ENCODE data around the gene SUGP1. TPM values are rescaled to one million over a fixed set of nuclear protein-coding genes. Genes with fewer than 3 reads are reported as not detected.

SUGP1 gene, protein sequence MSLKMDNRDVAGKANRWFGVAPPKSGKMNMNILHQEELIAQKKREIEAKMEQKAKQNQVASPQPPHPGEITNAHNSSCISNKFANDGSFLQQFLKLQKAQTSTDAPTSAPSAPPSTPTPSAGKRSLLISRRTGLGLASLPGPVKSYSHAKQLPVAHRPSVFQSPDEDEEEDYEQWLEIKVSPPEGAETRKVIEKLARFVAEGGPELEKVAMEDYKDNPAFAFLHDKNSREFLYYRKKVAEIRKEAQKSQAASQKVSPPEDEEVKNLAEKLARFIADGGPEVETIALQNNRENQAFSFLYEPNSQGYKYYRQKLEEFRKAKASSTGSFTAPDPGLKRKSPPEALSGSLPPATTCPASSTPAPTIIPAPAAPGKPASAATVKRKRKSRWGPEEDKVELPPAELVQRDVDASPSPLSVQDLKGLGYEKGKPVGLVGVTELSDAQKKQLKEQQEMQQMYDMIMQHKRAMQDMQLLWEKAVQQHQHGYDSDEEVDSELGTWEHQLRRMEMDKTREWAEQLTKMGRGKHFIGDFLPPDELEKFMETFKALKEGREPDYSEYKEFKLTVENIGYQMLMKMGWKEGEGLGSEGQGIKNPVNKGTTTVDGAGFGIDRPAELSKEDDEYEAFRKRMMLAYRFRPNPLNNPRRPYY
- total RNA-seq (2014; rRNA removed; shearing (Covaris generic)): 34.6 and 37.9 TPM in 2 replicates
- total RNA-seq (2022): 61.4 and 64.2 TPM in 2 replicates
- Bru-seq, nascent RNA: percentile 60 among the genes with signal in this experiment
- BruChase-seq, experiment 1, labeled RNA remaining after a 6-hour chase: percentile 64 among the genes with signal in this experiment
- BruChase-seq, experiment 2, labeled RNA remaining after a 2-hour chase: percentile 63 among the genes with signal in this experiment
- long read RNA-seq, transcript SUGP1-201 (14 exons, 2,423 nt): major isoform, 32 of 62 reads
- long read RNA-seq, partial matches to known transcripts: 14 of 62 reads
- long read RNA-seq, other reads (novel, unspliced or antisense): 13 of 62 reads

DNA sequence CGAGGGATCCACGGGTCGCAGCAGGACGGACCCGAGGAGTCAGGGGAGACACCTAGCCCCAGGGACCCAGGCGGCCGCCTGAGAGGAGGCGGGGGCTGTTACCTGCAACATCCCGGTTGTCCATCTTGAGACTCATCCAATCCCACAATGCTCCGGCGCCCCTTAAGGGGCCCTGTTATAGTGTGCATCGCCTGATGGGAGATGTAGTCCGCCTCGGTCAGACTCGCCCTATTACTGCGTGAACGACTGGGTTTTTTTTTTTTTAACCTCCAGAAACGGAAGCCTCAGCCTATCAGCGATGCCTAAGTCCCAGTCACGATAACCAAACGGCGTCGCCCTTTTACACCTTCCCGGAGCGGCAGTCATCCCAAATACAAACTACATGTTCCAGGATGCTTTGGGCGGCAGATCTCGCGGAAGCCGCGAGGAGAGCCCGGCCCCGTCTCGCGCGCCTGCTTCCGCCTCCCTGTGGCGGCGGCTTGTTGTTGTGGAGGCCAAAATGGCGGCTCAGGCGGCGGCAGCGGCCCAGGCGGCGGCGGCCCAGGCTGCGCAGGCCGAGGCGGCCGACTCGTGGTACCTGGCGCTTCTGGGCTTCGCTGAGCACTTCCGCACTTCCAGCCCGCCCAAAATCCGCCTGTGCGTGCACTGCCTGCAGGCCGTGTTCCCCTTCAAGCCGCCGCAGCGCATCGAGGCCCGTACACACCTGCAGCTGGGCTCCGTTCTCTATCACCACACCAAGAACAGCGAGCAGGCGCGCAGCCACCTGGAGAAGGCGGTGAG is at the start of gene SUGP1, which contains the start of gene MAU2:
Gene SUGP1 (minus strand): TSS at position 149 of the 780 bp plus-strand sequence. CDS start 13 bp downstream, at position 136.
Gene MAU2 (plus strand): TSS at position 469 of the 780 bp plus-strand sequence. CDS start 31 bp downstream, at position 500.
- ChIA-PET CTCF (ENCODE audit: unreplicated experiment) (no interaction called here), POLR2A (interaction anchor here (1.4 kb wide), 1 partner anchor 52 kb away, joined by 3 read pairs; no protein-coding TSS in a partner anchor)
- no peaks in the 10 kb centered on the region for H3K9me3 ChIP-seq (ENCODE audit: low read length)
- peak; percentile 95 for DNase-seq (ENCODE audit: low spot score)
- no peaks in the 10 kb centered on the region for H4K20me1 ChIP-seq (ENCODE audit: insufficient read depth, low read length)
- BruUV-seq (replicated peaks): no TSS peak
- no peak for TF ChIP-seq EZH2phosphoT487 (IDR thresholded peaks at IDR 0.05; ENCODE audit: borderline replicate concordance, low read depth, low read length)
- TF ChIP-seq, protein P1, sequence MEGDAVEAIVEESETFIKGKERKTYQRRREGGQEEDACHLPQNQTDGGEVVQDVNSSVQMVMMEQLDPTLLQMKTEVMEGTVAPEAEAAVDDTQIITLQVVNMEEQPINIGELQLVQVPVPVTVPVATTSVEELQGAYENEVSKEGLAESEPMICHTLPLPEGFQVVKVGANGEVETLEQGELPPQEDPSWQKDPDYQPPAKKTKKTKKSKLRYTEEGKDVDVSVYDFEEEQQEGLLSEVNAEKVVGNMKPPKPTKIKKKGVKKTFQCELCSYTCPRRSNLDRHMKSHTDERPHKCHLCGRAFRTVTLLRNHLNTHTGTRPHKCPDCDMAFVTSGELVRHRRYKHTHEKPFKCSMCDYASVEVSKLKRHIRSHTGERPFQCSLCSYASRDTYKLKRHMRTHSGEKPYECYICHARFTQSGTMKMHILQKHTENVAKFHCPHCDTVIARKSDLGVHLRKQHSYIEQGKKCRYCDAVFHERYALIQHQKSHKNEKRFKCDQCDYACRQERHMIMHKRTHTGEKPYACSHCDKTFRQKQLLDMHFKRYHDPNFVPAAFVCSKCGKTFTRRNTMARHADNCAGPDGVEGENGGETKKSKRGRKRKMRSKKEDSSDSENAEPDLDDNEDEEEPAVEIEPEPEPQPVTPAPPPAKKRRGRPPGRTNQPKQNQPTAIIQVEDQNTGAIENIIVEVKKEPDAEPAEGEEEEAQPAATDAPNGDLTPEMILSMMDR (conservative IDR thresholded peaks at IDR 0.05; ENCODE audit: low read length): no peak
- H3K9me2 ChIP-seq (ENCODE audit: insufficient read depth, low read length): no peaks in the 10 kb centered on the region
- peak within 1 kb of the TSS; percentile 68 for H3K27ac ChIP-seq (ENCODE audit: low read depth, low read length, poor library complexity, severe bottlenecking)
- peaks cover 45% of the 10 kb centered on the region for H3K36me3 ChIP-seq (ENCODE audit: insufficient read depth, low read length)
- peak within 1 kb of the TSS; percentile 93 for H3K4me2 ChIP-seq (ENCODE audit: low read length)
- peaks cover 26% of the 10 kb centered on the region for H3K4me1 ChIP-seq (ENCODE audit: insufficient read depth, low read length, poor library complexity, severe bottlenecking)
- H3K79me2 ChIP-seq (ENCODE audit: insufficient read depth, low read depth, low read length): peaks cover 62% of the 10 kb centered on the region
- intact Hi-C loops (cut with micrococcal nuclease; ENCODE audit: unreplicated experiment): loop anchor here (1.0 to 10.0 kb wide), 3 partner anchors 116 to 256 kb away; partner anchors contain the start of genes NR2C2AP and SLC25A42
- H3K4me3 ChIP-seq (ENCODE audit: low read depth, low read length, poor library complexity, severe bottlenecking): peak within 1 kb of the TSS; percentile 86
- H2AFZ ChIP-seq (ENCODE audit: low read length): peak within 1 kb of the TSS; percentile 80

DNA sequence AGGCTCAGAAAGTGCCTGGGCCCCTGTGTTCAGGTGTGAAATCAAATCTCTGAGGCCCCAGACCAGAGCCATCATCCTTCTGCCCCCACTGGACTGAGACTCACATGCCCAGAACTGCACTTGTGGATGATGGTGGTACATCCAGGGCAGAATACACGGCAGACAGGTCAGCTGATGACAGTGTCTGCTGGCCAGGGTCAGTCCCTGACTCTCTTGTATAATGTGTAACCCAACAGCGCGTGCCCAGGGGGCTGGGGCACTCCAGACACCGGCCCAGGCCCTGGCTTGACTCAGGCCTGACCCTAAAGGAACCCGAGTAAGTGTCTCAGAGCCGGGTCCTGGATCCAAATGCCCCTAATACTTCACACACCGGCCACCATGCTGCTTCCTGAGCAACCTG is 47.8 kb upstream of the SUGP1 start:
- no peaks in the 10 kb centered on the region for H3K36me3 ChIP-seq (ENCODE audit: insufficient read depth, low read length)
- no peak overlapping the region for H2AFZ ChIP-seq (ENCODE audit: low read length)
- no peak for DNase-seq (ENCODE audit: low spot score)
- TF ChIP-seq, protein P1 (conservative IDR thresholded peaks at IDR 0.05; ENCODE audit: low read length): no peak
- intact Hi-C loops (cut with micrococcal nuclease; ENCODE audit: unreplicated experiment): no loop called here
- no peaks in the 10 kb centered on the region for H3K9me3 ChIP-seq (ENCODE audit: low read length)
- H3K9me2 ChIP-seq (ENCODE audit: insufficient read depth, low read length): no peaks in the 10 kb centered on the region
- CTCF ChIA-PET (ENCODE audit: unreplicated experiment): interaction anchor here (1.2 kb wide), 1 partner anchor 122 kb away, joined by 4 read pairs; no protein-coding TSS in a partner anchor
- no TSS peak for BruUV-seq (replicated peaks)
- POLR2A ChIA-PET: no interaction called here
- H3K4me1 ChIP-seq (ENCODE audit: insufficient read depth, low read length, poor library complexity, severe bottlenecking): peaks cover 40% of the 10 kb centered on the region
- no peaks in the 10 kb centered on the region for H4K20me1 ChIP-seq (ENCODE audit: insufficient read depth, low read length)
- no peaks in the 10 kb centered on the region for H3K79me2 ChIP-seq (ENCODE audit: insufficient read depth, low read depth, low read length)
- no peak overlapping the region for H3K4me2 ChIP-seq (ENCODE audit: low read length)
- no peak overlapping the region for H3K27ac ChIP-seq (ENCODE audit: low read depth, low read length, poor library complexity, severe bottlenecking)
- H3K4me3 ChIP-seq (ENCODE audit: low read depth, low read length, poor library complexity, severe bottlenecking): no peak overlapping the region

Measured in OCI-LY7 (cell line).